ENCODE data around the gene BORCS5. TPM values are rescaled to one million over a fixed set of nuclear protein-coding genes. Genes with fewer than 3 reads are reported as not detected.

BORCS5 gene
- total and polyA plus RNA-seq, 2 of the 4 experiments (the other 2 are of a cell fraction), result 14.4 to 18.3 TPM

DNA sequence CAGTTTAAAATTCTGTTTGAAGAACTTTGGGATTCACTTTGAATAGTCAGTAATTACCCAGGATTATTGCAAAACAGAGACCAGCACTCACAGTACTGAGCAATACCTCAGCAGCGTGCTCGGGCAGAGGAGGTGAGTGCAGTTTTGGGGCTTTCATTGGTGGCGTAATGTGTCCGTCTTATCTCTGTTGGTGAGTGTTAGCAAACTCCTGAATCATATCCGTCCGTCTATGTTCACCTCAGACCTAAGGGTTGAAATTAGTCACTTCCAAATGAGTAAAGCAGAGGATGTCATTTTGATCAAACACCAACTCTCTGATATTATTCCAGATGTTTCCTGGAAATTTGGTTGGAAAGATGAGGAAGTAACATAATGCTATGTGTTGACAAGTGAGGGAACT, 82.8 kb downstream of the BORCS5 start:
- no peaks in the 10 kb centered on the region for H4K20me1 ChIP-seq (ENCODE audit: insufficient read depth, low read length)
- H3K27me3 ChIP-seq (ENCODE audit: control insufficient read depth, insufficient read depth, low read length), result no peaks in the 10 kb centered on the region
- peaks cover 8% of the 10 kb centered on the region for H3K9me1 ChIP-seq (ENCODE audit: insufficient read depth, low read length)
- POLR2A ChIA-PET (ENCODE audit: unreplicated experiment), result no interaction called here
- peak; percentile 67 for ATAC-seq (ENCODE audit: low read depth)
- no peaks in the 10 kb centered on the region for H3K9me3 ChIP-seq (ENCODE audit: control insufficient read depth, insufficient read depth, low read length)
- H3K14ac ChIP-seq (replicated peaks; ENCODE audit: low read depth, low read length), result no peak overlapping the region
- no peak overlapping the region for H2BK15ac ChIP-seq (ENCODE audit: low read depth, low read length)
- BruUV-seq (replicated peaks), result no TSS peak
- intact Hi-C loops (cut with micrococcal nuclease) (no loop called here), in situ Hi-C loops (cut with MboI; ENCODE audit: low sequenced_read_pairs) (no loop called here), dilution Hi-C loops (cut with HindIII; ENCODE audit: low sequenced_read_pairs, unreplicated experiment) (no loop called here)
- CTCF ChIA-PET, result no interaction called here
- H3K4me3 ChIP-seq (ENCODE audit: insufficient read depth, low read depth, low read length), result no peak overlapping the region
- no peak overlapping the region for H4K5ac ChIP-seq (ENCODE audit: low read depth, low read length)
- no peak overlapping the region for H3K18ac ChIP-seq (ENCODE audit: low read depth, low read length)
- WGBS, 2 experiments (ENCODE audit: extremely low coverage in 2 of 2, insufficient read length in 1 of 2), result no CpG with 5 or more reads among the region's 6 CpGs
- peak; percentile 8; the same call in 1 of the 2 replicates for TF ChIP-seq NFE2L2 (IDR thresholded peaks at IDR 0.05; ENCODE audit: low read depth, low read length)
- peak; percentile 51; the same call in 1 of the 2 replicates for TF ChIP-seq FOS (IDR thresholded peaks at IDR 0.05; ENCODE audit: low read depth, low read length)
- TF ChIP-seq POLR2A (IDR thresholded peaks at IDR 0.05; ENCODE audit: low read depth, low read length), result no peak
- peak; percentile 94 for TF ChIP-seq CEBPB (IDR thresholded peaks at IDR 0.05; ENCODE audit: low read depth, low read length)
- H3K4ac ChIP-seq (ENCODE audit: low read depth, low read length), result no peak overlapping the region
- no peak overlapping the region for H2AK5ac ChIP-seq (ENCODE audit: low read depth, low read length)
- H4K91ac ChIP-seq (ENCODE audit: insufficient read depth, low read depth, low read length), result no peak overlapping the region
- peaks cover 14% of the 10 kb centered on the region for H3K4me1 ChIP-seq (ENCODE audit: control insufficient read depth, insufficient read depth, low read length)
- no peak overlapping the region for H2BK120ac ChIP-seq (ENCODE audit: low read depth, low read length)
- H3K79me1 ChIP-seq (ENCODE audit: low read depth in 1 of 2, low read length in 2 of 2), result no peaks in the 10 kb centered on the region; a peak in 1 of 4 replicates
- no peak overlapping the region for H3K56ac ChIP-seq (ENCODE audit: extremely low read depth, insufficient read depth, low read length)
- DNase-seq, result peak; percentile 91
- H2AFZ ChIP-seq (replicated peaks; ENCODE audit: low read length, poor library complexity), result no peak overlapping the region
- no peak overlapping the region for H4K8ac ChIP-seq (ENCODE audit: low read depth in 2 of 2, low read length in 2 of 2)
- H3K23ac ChIP-seq (ENCODE audit: low read depth, low read length), result no peak overlapping the region
- no peak overlapping the region for H2BK20ac ChIP-seq (ENCODE audit: low read depth, low read length)
- no peak overlapping the region for H2AK9ac ChIP-seq (replicated peaks; ENCODE audit: low read depth, low read length, poor library complexity)
- no peak overlapping the region for H2BK5ac ChIP-seq (ENCODE audit: low read depth, low read length, poor library complexity, severe bottlenecking)
- no peaks in the 10 kb centered on the region for H3K36me3 ChIP-seq (ENCODE audit: control insufficient read depth, insufficient read depth, low read length)
- H3K27ac ChIP-seq (ENCODE audit: insufficient read depth, low read length), result no peak overlapping the region
- H3K9ac ChIP-seq (ENCODE audit: low read depth, low read length), result no peak overlapping the region
- H3K4me2 ChIP-seq (ENCODE audit: low read depth, low read length), result 0 out of 2 replicates have a peak overlapping the region, but pooled peaks have one; percentile 2

Data from IMR-90 (cell line).